GM18951 (cell line): ENCODE data around the gene PTPRCAP.

ENCODE experiments used
- POLR2A ChIP-seq: IDR thresholded peaks from 4 replicates; pipeline ENCODE4 v1.6.1; 2011; ENCODE audit warnings: mild to moderate bottlenecking; ENCODE audit not compliant: insufficient read length, insufficient read depth; ENCODE audit errors: extremely low read depth
- in situ Hi-C: fragments of 300-500 bp; cut with MboI; formaldehyde crosslinking; loops from one replicate; pipeline ENCODE4 v1.12.0; 2022; ENCODE audit warnings: low sequenced_read_pairs, mixed read lengths, inconsistent platforms; ENCODE audit not compliant: unreplicated experiment

The PTPRCAP gene

DNA sequence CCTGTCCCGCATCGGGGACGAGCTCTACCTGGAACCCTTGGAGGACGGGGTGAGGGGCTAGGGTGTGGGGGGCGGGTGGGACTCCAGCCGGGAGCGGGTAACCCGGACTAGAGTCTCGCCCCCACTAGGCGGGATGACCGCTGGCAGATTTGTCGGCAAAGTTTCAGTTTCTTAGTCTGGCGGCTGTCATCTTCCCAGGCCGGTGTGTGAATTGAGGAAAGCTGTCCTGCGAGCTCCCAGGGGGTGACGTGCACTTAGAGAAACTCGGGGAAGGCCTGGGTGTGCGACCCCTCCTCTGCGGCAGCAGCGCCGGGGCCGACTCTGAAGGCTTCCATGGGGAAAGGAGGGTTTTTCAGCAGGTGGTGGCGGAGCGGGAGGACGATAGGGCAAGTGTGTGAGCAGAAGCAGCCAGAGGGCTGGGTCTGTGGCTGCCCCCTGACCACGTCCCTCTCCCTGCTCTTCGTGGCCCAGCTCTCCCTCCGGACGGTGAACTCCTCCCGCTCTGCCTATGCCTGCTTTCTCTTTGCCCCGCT is 45.2 kb downstream of the PTPRCAP start:
- TF ChIP-seq POLR2A: no peak

DNA sequence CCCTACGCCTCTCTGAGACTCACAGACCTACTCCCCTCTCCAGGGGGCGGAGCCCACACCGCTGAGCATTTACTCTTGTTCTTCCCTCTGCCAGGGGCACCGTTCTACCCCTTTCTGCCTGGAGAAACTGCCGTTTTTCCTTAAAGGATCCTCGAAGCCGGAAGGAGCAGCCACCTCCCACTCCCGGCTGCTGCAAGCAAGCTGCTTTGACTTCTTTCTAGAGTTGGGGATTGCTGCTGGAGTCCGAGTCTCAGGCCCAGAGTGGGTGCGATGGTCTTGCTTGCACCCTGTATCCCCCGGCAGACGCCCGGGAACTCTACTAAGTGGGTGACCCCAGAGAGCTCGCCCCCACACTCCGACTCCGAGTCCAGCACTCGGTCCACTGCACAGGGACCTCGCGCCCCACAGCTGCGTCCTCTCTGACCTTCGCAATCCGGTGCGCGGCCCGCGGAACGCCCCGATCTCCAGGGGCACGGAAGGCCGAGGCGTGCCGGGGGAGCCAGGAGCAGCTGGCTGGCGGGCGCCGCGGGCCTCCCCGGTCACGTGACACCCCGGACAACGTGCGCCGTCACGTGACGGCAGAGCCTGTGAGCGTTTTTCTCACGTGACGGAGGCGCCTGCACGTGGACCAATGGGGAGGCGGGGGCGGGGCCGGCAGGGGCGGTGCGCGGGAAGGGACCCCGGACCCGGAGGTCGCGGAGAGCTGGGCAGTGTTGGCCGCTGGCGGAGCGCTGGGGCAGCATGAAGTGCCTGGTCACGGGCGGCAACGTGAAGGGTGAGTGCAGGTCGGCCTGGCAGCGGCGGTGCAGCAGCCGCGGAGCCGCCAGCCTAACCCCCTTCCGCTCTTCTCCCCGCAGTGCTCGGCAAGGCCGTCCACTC is 45.9 kb downstream of the PTPRCAP start, which contains the start of gene RAD9A:
TSS of gene RAD9A (plus strand) at position 683 of the 879 bp plus-strand sequence. CDS start at position 742, 59 bp downstream.
- in situ Hi-C loops: no loop called here
- peak; percentile 86 for TF ChIP-seq POLR2A

More for the DNA sequence above, 45.2 kb downstream of the PTPRCAP start:
- in situ Hi-C loops: no loop called here

- no peak for TF ChIP-seq POLR2A
- in situ Hi-C loops: no loop called here
These were observed 46.6 kb downstream of the PTPRCAP start for GRCh38 chr11:67390947-67391303.

DNA sequence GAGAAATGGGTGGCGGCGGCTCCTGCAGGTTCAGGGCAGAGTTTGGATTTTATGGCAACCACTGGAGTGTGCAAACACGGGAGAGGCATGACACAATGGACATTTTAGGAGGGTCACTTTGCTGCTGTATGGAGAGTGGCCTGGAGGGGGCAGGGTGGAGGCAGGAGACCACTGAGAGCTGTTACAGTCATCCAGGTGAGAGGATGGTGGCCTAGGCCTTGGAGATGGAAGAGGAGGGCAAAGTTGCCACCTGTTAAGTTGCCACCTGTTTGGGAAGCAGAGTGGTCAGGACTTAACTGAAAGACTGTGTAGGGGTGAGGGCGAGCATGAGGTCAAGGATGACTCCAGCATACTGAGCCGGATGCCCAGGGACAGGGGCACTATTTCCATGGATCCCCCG is 48.0 kb downstream of the PTPRCAP start:
- in situ Hi-C loops: loop anchor here (10.0 kb wide), 1 partner anchor 125 kb away; the partner anchor contains the start of gene GRK2
- TF ChIP-seq POLR2A: no peak

- no peak for TF ChIP-seq POLR2A
- in situ Hi-C loops: loop anchor here (10.0 kb wide), 1 partner anchor 123 kb away; the partner anchor contains the start of gene GRK2
These were observed 50.0 kb downstream of the PTPRCAP start for GRCh38 chr11:67387518-67387917.

DNA sequence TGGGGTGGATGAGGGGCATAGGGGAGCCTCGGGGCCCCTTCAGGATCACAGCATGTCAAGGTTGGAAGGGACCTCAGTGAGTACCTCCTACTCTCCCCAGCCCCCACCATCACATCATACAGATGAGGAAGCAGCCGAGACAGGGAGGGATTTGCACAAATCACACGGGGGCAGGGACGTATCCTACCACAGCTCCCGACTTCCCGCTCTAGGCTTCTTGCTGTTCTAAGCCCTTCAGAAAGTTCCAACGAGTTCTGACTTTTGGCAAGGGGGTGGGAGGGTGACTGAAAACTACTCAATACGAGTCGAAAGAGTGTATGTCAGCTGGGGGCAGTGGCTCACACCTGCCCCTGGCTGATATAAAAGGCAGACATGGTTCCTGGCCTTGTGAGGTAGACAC is 50.4 kb downstream of the PTPRCAP start:
- TF ChIP-seq POLR2A: no peak
- in situ Hi-C loops: loop anchor here (10.0 kb wide), 1 partner anchor 122 kb away; the partner anchor contains the start of gene GRK2
